ENCODE results near the gene SLC22A16.

Gene SLC22A16

DNA sequence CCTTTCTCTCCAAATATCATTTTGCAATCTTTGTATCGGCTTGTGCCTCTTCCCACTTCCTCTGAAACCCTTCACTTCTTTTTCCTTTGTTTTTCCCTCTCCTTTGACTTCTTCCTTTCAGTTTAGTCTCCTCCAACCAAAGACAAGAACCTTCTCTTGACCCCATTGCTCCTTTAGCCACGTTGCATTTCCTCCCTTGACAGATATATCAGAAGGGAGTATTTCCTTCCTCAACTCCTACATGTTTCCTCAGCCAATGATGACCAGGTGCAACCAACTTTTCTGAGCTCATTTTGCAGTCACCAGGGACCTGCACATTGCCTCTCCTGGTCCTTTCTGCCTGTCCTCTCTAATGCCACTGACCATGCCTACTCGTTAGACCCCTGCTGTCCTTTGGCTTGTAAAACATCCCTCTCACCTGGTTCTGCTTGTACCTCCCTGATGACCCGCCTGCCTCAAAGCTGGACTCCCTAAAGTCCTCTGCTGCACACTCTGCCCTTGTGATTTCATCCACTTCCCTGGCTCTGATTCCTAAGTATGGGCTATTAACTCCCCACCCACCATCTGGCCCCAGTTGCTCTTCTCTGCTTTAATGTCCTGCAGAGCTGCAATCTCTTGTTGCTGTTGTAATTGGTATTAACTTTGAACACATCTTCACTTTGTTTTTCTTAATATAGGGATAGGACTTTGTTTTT lies 27.4 kb downstream of the SLC22A16 start:
- H3K4me3 ChIP-seq (ENCODE audit: low read length), result no peak overlapping the region
- TF ChIP-seq, protein P1, sequence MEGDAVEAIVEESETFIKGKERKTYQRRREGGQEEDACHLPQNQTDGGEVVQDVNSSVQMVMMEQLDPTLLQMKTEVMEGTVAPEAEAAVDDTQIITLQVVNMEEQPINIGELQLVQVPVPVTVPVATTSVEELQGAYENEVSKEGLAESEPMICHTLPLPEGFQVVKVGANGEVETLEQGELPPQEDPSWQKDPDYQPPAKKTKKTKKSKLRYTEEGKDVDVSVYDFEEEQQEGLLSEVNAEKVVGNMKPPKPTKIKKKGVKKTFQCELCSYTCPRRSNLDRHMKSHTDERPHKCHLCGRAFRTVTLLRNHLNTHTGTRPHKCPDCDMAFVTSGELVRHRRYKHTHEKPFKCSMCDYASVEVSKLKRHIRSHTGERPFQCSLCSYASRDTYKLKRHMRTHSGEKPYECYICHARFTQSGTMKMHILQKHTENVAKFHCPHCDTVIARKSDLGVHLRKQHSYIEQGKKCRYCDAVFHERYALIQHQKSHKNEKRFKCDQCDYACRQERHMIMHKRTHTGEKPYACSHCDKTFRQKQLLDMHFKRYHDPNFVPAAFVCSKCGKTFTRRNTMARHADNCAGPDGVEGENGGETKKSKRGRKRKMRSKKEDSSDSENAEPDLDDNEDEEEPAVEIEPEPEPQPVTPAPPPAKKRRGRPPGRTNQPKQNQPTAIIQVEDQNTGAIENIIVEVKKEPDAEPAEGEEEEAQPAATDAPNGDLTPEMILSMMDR (conservative IDR thresholded peaks at IDR 0.05; ENCODE audit: low read depth, low read length), result no peak
- no peak for DNase-seq (ENCODE audit: low read depth)

- no peak for DNase-seq (ENCODE audit: low read depth)
- H3K4me3 ChIP-seq (ENCODE audit: low read length), result no peak overlapping the region
- TF ChIP-seq, protein P1 (conservative IDR thresholded peaks at IDR 0.05; ENCODE audit: low read depth, low read length), result no peak
Measured at GRCh38 chr6:110447761-110448160, 28.7 kb downstream of the SLC22A16 start.

- TF ChIP-seq, protein P1 (conservative IDR thresholded peaks at IDR 0.05; ENCODE audit: low read depth, low read length), result no peak
- no peak for DNase-seq (ENCODE audit: low read depth)
- H3K4me3 ChIP-seq (ENCODE audit: low read length), result no peak overlapping the region
Measured at GRCh38 chr6:110446405-110446804, 30.0 kb downstream of the SLC22A16 start.

DNA sequence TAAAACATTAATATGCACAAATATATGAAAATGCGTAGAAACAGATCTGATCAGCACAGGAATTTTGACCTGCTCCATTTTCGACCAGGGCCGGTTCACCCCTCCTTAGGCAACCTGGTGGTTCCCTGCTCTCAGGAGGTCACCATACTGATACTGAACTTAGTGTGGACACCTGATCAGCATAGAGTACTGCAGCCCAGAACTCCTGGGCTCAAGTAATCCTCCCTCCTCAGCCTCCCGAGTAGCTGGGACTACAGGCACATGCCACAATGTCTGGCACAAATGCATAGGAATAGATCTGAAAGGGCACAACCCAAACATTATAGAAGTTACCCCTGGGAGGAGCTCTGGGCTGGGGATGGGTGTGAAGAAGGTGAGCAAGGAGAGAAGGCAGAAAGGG lies 36.4 kb downstream of the SLC22A16 start:
- no peak overlapping the region for H3K4me3 ChIP-seq (ENCODE audit: low read length)
- no peak for DNase-seq (ENCODE audit: low read depth)
- TF ChIP-seq, protein P1 (conservative IDR thresholded peaks at IDR 0.05; ENCODE audit: low read depth, low read length), result no peak

GRCh38 chr6:110439356-110439755 lies 37.1 kb downstream of the SLC22A16 start:
- no peak overlapping the region for H3K4me3 ChIP-seq (ENCODE audit: low read length)
- no peak for DNase-seq (ENCODE audit: low read depth)
- TF ChIP-seq, protein P1 (conservative IDR thresholded peaks at IDR 0.05; ENCODE audit: low read depth, low read length), result no peak

DNA sequence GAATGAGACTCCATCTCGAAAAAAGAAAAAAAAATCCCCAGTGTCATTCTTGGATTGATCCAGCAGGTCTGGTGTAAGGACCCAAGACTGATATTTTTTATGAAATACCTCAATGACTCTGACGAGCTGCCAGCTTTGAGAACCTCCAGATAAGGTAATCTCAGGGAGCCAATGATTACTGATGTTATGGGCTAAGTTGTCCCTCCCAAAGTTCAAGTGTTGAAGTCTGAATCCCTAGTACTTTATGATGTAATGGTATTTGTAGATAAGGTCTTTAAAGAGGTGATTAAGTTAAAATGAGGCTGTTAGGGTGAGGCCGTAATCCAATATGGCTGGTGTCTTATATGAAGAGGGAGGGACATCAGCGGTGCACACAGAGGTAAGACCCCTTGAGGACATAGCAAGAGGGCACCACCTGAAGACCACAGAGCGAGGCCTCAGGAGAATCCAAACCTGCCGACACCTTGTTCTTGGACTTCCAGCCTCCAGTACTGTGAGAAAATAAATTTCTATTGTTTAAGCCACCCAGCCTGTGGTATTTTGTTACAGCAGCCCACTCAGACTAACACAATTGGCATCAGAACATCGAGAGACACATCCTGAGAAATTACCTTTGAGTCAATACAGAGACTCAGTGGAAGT lies 41.3 kb downstream of the SLC22A16 start:
- no peak for DNase-seq (ENCODE audit: low read depth)
- TF ChIP-seq, protein P1 (conservative IDR thresholded peaks at IDR 0.05; ENCODE audit: low read depth, low read length), result no peak
- no peak overlapping the region for H3K4me3 ChIP-seq (ENCODE audit: low read length)

Measured in retinal pigment epithelial cell (primary cell).